ENCODE measurements around the gene GRAMD1A. TPM values are rescaled to one million over a fixed set of nuclear protein-coding genes. Genes with fewer than 3 reads are reported as not detected.
"Not testable (repeated sequence)": the region's sequence is repeated elsewhere in the genome, so short reads cannot be mapped to it uniquely, and the experiment has no call there.

The GRAMD1A gene
- total RNA-seq, 3 donors from 2014 or later = 30.6 to 56.0 (median 38.6) TPM

GRCh38 chr19:35026418-35026817 lies 26.3 kb downstream of the GRAMD1A start:
- DNase-seq (ENCODE audit: low spot score in 2 of 2) = no peak
- intact Hi-C loops (cut with DNase I; ENCODE audit: low total_unique reads) = no loop called here
- no peaks in the 10 kb centered on the region for H3K27me3 ChIP-seq
- peaks cover 5% of the 10 kb centered on the region for H3K36me3 ChIP-seq
- no peak for TF ChIP-seq CTCF (IDR thresholded peaks at IDR 0.05)
- no peak for TF ChIP-seq POLR2A (IDR thresholded peaks at IDR 0.05)
- no peak for TF ChIP-seq POLR2AphosphoS5 (IDR thresholded peaks at IDR 0.05)
- peaks cover 0 to 2% of the 10 kb centered on the region in 2 donors for H3K4me1 ChIP-seq
- H3K9me3 ChIP-seq = no peaks in the 10 kb centered on the region
- no peak overlapping the region for H3K4me3 ChIP-seq
- H3K27ac ChIP-seq = no peak overlapping the region

GRCh38 chr19:35027009-35027408 lies 26.9 kb downstream of the GRAMD1A start:
- no peak for TF ChIP-seq CTCF (IDR thresholded peaks at IDR 0.05)
- Histone ChIP-seq H3K4me3 (no peak overlapping the region), H3K27me3 (no peaks in the 10 kb centered on the region), H3K4me1 (peaks cover 0 to 4% of the 10 kb centered on the region in 2 donors), H3K27ac (no peak overlapping the region), H3K9me3 (no peaks in the 10 kb centered on the region), H3K36me3 (peaks cover 5% of the 10 kb centered on the region)
- DNase-seq (ENCODE audit: low spot score in 2 of 2) = no peak
- intact Hi-C loops (cut with DNase I; ENCODE audit: low total_unique reads) = no loop called here

- Histone ChIP-seq H3K27ac (no peak overlapping the region), H3K4me1 (peaks cover 0 to 4% of the 10 kb centered on the region in 2 donors), H3K9me3 (no peaks in the 10 kb centered on the region), H3K36me3 (peaks cover 5% of the 10 kb centered on the region), H3K4me3 (no peak overlapping the region), H3K27me3 (no peaks in the 10 kb centered on the region)
- TF ChIP-seq POLR2AphosphoS5 (IDR thresholded peaks at IDR 0.05) = no peak
- no peak for TF ChIP-seq POLR2A (IDR thresholded peaks at IDR 0.05)
- no peak for TF ChIP-seq CTCF (IDR thresholded peaks at IDR 0.05)
- no peak for DNase-seq (ENCODE audit: low spot score in 2 of 2)
- intact Hi-C loops (cut with DNase I; ENCODE audit: low total_unique reads) = no loop called here
Observed at GRCh38 chr19:35027851-35028599, 27.9 kb downstream of the GRAMD1A start.

- H3K27ac ChIP-seq; H3K27me3 ChIP-seq; intact Hi-C loops (cut with DNase I; ENCODE audit: low total_unique reads); H3K4me1 ChIP-seq; H3K9me3 ChIP-seq; DNase-seq (ENCODE audit: low spot score in 2 of 2); H3K36me3 ChIP-seq; H3K4me3 ChIP-seq: not testable (repeated sequence)
Observed at GRCh38 chr19:35028600-35028885, 28.4 kb downstream of the GRAMD1A start.

GRCh38 chr19:35029275-35029736 lies 29.2 kb downstream of the GRAMD1A start:
- H3K4me1 ChIP-seq; H3K27ac ChIP-seq; DNase-seq (ENCODE audit: low spot score in 2 of 2); intact Hi-C loops (cut with DNase I; ENCODE audit: low total_unique reads); H3K4me3 ChIP-seq; H3K27me3 ChIP-seq; H3K36me3 ChIP-seq; H3K9me3 ChIP-seq: not testable (repeated sequence)

- H3K4me3 ChIP-seq = peak overlapping the region; percentile 59 to 87 (median 61)
- peaks cover 5% of the 10 kb centered on the region for H3K36me3 ChIP-seq
- no peak for TF ChIP-seq POLR2A (IDR thresholded peaks at IDR 0.05)
- TF ChIP-seq CTCF (IDR thresholded peaks at IDR 0.05) = no peak
- TF ChIP-seq POLR2AphosphoS5 (IDR thresholded peaks at IDR 0.05) = no peak
- peak overlapping the region in 1 of 2 donors; percentile 43 for H3K27ac ChIP-seq
- DNase-seq (ENCODE audit: low spot score in 2 of 2) = no peak
- intact Hi-C loops (cut with DNase I; ENCODE audit: low total_unique reads) = no loop called here
- peaks cover 0 to 4% of the 10 kb centered on the region in 2 donors for H3K4me1 ChIP-seq
- no peaks in the 10 kb centered on the region for H3K27me3 ChIP-seq
- no peaks in the 10 kb centered on the region for H3K9me3 ChIP-seq
Observed at GRCh38 chr19:35029737-35030256, 29.7 kb downstream of the GRAMD1A start.

Measured in breast epithelium (tissue), 4 donors.